AG10803 (cell line): ENCODE results near the gene DAPK2.
"Not testable (repeated sequence)": the region's sequence is repeated elsewhere in the genome, so short reads cannot be mapped to it uniquely, and the experiment has no call there.

Experiments
- DNase-seq: peaks from one replicate; pipeline ENCODE4 v3.0.0; 2010; ENCODE audit warnings: low read depth
- H3K4me3 ChIP-seq: 2 replicates; pipeline ENCODE4 v1.5.1; 2011; ENCODE audit warnings: mild to moderate bottlenecking, low read length, control low read depth
- CTCF ChIP-seq: conservative IDR thresholded peaks from 2 replicates; pipeline ENCODE4 v1.5.1; 2011; ENCODE audit warnings: mild to moderate bottlenecking, low read length, control low read depth, inconsistent platforms

Gene DAPK2

GRCh38 chr15:63905558-63906265 is 140.6 kb downstream of the DAPK2 start:
- TF ChIP-seq CTCF: no peak
- DNase-seq: no peak
- H3K4me3 ChIP-seq: no peak overlapping the region

GRCh38 chr15:63905131-63905530 is 141.2 kb downstream of the DAPK2 start:
- TF ChIP-seq CTCF: no peak
- peak; percentile 57 for DNase-seq
- H3K4me3 ChIP-seq: no peak overlapping the region

GRCh38 chr15:63904042-63904441 is 142.2 kb downstream of the DAPK2 start:
- no peak for TF ChIP-seq CTCF
- DNase-seq: no peak
- no peak overlapping the region for H3K4me3 ChIP-seq

- no peak for DNase-seq
- TF ChIP-seq CTCF: no peak
- H3K4me3 ChIP-seq: no peak overlapping the region
Observed at GRCh38 chr15:63902671-63903035, 143.6 kb downstream of the DAPK2 start.

- no peak for DNase-seq
- H3K4me3 ChIP-seq: no peak overlapping the region
- no peak for TF ChIP-seq CTCF
Observed at GRCh38 chr15:63901912-63902670, 144.2 kb downstream of the DAPK2 start.

GRCh38 chr15:63900306-63900705 is 146.0 kb downstream of the DAPK2 start:
- no peak for DNase-seq
- H3K4me3 ChIP-seq: no peak overlapping the region
- no peak for TF ChIP-seq CTCF

- not testable (repeated sequence) for DNase-seq, H3K4me3 ChIP-seq
Observed at GRCh38 chr15:63899606-63900005, 146.7 kb downstream of the DAPK2 start.
